Measurements from ENCODE around the gene ADIPOR2.

DNA sequence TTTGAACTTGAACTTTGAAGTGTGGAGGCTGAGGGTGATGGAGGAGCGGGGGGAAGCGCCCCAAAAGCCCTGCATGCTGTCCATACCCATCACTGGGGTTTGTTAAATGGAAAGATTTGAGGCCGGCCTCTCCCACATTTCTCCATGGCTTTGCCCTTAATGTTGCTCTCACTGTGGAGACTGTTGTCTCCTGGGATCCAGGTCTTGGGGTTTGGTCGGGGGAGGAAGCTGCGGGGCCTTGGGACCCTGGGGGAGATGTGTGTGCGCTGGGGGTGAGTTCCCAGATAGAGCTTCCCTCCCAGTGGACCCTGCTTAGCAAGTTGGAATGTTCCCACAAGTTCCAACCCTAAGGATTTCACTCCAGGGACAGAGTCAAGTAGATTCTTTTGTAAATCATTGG, 101.5 kb downstream of the ADIPOR2 start:
- TF ChIP-seq, protein P1, sequence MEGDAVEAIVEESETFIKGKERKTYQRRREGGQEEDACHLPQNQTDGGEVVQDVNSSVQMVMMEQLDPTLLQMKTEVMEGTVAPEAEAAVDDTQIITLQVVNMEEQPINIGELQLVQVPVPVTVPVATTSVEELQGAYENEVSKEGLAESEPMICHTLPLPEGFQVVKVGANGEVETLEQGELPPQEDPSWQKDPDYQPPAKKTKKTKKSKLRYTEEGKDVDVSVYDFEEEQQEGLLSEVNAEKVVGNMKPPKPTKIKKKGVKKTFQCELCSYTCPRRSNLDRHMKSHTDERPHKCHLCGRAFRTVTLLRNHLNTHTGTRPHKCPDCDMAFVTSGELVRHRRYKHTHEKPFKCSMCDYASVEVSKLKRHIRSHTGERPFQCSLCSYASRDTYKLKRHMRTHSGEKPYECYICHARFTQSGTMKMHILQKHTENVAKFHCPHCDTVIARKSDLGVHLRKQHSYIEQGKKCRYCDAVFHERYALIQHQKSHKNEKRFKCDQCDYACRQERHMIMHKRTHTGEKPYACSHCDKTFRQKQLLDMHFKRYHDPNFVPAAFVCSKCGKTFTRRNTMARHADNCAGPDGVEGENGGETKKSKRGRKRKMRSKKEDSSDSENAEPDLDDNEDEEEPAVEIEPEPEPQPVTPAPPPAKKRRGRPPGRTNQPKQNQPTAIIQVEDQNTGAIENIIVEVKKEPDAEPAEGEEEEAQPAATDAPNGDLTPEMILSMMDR (IDR thresholded peaks at IDR 0.05), result no peak
- no peak for TF ChIP-seq POLR2A (IDR thresholded peaks at IDR 0.05)
